Raji (cell line): ENCODE measurements around the gene RERE.

Source experiments
- POLR2A ChIP-seq: IDR thresholded peaks from 2 replicates; pipeline ENCODE4 v1.6.1; 2011; ENCODE audit warnings: low read depth, low read length, control low read depth; ENCODE audit not compliant: insufficient read depth

RERE gene

GRCh38 chr1:8625491-8625890 is 191.9 kb downstream of the RERE start:
- no peak for TF ChIP-seq POLR2A

GRCh38 chr1:8607906-8608305 is 209.5 kb downstream of the RERE start:
- TF ChIP-seq POLR2A, result no peak

GRCh38 chr1:8604041-8604945 is 213.1 kb downstream of the RERE start:
- TF ChIP-seq POLR2A, result no peak

GRCh38 chr1:8603220-8603616 is 214.2 kb downstream of the RERE start:
- no peak for TF ChIP-seq POLR2A

- TF ChIP-seq POLR2A, result no peak
These were observed 214.8 kb downstream of the RERE start for GRCh38 chr1:8602471-8603219.

- TF ChIP-seq POLR2A, result no peak
These were observed 217.1 kb downstream of the RERE start for GRCh38 chr1:8600336-8600735.

DNA sequence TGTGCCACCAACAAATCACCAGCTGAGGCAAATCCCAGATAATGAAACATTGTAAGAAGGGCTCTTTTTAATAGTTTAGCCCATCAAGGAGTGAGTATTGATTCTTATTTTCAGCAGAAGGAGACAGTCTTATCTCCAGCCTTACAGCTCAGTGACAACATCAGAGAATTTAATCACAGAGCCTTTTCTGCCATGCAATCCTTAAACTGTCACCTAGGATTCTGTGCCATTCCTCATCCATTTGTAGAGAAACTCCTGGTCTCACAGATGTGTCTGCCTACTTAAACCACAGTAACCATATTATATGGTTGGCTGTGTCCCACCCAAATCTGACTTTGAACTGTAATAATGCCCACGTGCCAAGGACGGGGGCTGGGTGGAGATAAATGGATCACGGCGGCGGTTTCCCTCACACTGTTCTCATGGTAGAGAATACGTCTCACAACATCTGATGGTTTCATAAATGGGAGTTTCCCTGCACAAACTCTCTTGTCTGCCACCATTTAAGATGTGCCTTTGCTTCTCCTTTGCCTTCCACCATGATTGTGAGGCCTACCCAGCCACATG is 217.7 kb downstream of the RERE start:
- TF ChIP-seq POLR2A, result no peak

GRCh38 chr1:8598783-8599182 is 218.7 kb downstream of the RERE start:
- no peak for TF ChIP-seq POLR2A

DNA sequence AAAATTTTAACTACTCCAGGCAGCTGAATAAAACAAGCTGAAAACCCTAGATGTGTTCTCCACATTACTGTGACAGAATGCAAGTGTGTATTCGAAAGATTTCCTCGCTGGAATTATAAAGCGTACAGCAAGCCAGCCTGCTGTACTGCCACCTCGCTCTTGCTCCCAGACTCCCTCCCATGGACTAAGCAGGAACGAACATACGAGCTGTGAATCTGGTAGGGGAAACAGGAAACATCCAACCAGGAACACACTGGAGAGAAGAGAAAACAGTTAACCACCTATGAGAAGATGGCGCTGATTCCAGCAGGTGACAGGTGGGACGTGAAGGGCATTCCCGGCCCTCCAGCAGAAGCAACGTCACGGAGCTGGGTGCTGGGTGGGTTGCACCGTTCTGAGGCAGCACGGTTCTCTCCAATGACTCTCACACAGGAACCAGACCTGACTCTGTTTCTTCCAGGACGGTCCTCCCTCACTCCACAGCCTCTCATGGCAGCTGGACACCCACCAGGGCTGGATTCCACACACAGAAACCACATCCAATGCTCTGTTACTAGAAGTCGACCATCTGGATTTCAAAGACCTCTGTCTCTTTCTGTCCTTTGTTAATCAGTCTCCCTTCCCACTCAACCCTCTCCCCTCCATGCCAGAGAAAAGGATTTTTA is 219.2 kb downstream of the RERE start:
- TF ChIP-seq POLR2A, result no peak

DNA sequence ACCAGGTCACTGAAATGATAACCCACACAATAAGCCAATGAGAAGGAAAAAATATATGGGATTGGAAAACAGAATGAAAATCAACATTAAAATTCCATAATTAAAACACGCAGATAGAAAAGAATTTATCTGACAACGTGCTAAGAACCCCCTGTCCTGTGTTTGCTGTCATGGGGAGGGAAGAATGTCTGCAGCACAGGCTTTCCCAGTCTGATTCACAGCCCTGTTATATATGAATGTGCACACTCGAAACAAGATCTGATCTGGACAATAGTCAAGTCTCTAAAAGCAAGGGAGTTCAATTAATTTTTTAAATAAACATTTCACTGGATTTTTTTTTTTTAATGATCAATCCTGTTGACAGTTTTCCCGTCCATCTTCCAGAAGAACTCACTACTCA is 220.0 kb downstream of the RERE start:
- TF ChIP-seq POLR2A, result no peak

- no peak for TF ChIP-seq POLR2A
These were observed 221.5 kb downstream of the RERE start for GRCh38 chr1:8595941-8596340.

DNA sequence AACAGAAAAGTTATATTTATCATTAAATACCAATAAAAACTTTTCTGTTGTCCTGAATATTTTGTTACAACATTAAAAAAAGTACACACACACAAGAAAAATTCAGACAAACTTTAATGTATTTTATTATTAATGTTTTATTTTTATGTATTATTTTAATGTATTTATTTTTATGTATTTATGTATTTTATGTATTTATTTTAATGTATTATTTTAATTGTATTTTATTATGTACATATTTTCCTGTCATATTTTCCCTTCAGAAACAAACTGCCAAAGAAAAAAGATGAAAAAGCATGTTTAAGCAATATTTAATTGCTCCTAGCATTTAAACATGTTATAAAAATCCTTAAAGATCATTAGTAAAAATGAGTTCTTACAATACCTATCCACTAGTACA is 222.1 kb downstream of the RERE start:
- TF ChIP-seq POLR2A, result no peak

- no peak for TF ChIP-seq POLR2A
These were observed 225.9 kb downstream of the RERE start for GRCh38 chr1:8591569-8591968.

DNA sequence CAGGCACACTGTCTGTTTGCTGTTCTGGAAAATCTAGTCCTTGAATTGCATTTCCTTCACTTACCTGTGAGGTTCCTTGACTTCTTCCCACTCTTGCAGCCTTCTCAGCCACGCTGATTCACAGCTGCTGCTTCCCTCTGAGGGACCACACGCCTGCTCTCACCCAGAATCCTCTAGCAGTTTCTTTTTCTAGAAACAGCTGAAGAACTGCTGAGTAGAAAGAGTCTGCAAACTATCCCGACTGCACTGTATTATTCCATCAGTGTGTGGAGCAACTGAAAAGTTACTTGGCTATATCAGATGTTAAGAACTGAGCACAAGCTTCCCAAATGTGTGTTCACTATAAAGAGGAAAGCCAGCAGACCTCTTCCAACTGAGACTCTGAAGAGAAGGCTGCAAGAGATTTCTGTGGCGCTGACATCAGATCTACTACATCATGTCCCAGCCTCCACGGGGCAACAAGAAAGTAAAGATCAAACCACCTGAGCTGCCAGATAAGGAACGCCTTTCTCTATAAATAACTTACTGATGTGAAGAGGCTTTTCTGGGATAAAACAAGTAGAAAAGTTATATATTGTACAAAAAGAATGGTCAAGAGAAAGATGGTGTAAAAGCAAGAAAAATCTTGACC is 226.6 kb downstream of the RERE start:
- no peak for TF ChIP-seq POLR2A

- no peak for TF ChIP-seq POLR2A
These were observed 227.9 kb downstream of the RERE start for GRCh38 chr1:8589571-8589970.
